Subcutaneous abdominal adipose tissue (tissue), 5 donors: ENCODE measurements around the gene SDC1.

Experiments
- H3K27ac ChIP-seq: one replicate; pipeline ENCODE4 v1.7.0; 2013; ENCODE audit warnings: low read depth, mild to moderate bottlenecking, inconsistent platforms, low read length, moderate library complexity
- H3K27me3 ChIP-seq, 5 donors: one replicate each; pipeline ENCODE4 v1.7.0; 2013; ENCODE audit warnings: low read length in 5 of 5, inconsistent platforms in 1 of 5; ENCODE audit not compliant: control insufficient read depth in 5 of 5, insufficient read depth in 4 of 5
- H3K36me3 ChIP-seq, 5 donors: one replicate each; pipeline ENCODE4 v1.7.0; 2013; ENCODE audit warnings: low read length in 5 of 5; ENCODE audit not compliant: control insufficient read depth in 5 of 5, insufficient read depth in 5 of 5
- H3K4me1 ChIP-seq, 5 donors: one replicate each; pipeline ENCODE4 v1.7.0; 2013; ENCODE audit warnings: low read length in 5 of 5, mild to moderate bottlenecking in 3 of 5, moderate library complexity in 1 of 5; ENCODE audit not compliant: control insufficient read depth in 5 of 5, insufficient read depth in 5 of 5
- H3K4me3 ChIP-seq, 5 donors: one replicate each; pipeline ENCODE4 v1.7.0; 2013; ENCODE audit warnings: low read length in 5 of 5, low read depth in 1 of 5
- H3K9ac ChIP-seq, 5 donors: one replicate each; pipeline ENCODE4 v1.7.0; 2013; ENCODE audit warnings: low read length in 5 of 5, mild to moderate bottlenecking in 4 of 5, moderate library complexity in 3 of 5
- H3K9me3 ChIP-seq, 5 donors: one replicate each; pipeline ENCODE4 v1.7.0; 2013; ENCODE audit warnings: low read length in 5 of 5; ENCODE audit not compliant: control insufficient read depth in 5 of 5
- donor health status: healthy.
- donor health status: healthy.
- donor health status: healthy.
- donor health status: healthy.
- donor health status: healthy.

The SDC1 gene

GRCh38 chr2:20179466-20179754, 45.5 kb downstream of the SDC1 start:
- H3K9me3 ChIP-seq: no peaks in the 10 kb centered on the region
- H3K4me1 ChIP-seq: peaks cover 0 to 3% (median 0%) of the 10 kb centered on the region in 5 donors
- H3K27me3 ChIP-seq: no peaks in the 10 kb centered on the region
- no peak overlapping the region for H3K9ac ChIP-seq
- no peaks in the 10 kb centered on the region for H3K36me3 ChIP-seq
- no peak overlapping the region for H3K4me3 ChIP-seq
- no peak overlapping the region for H3K27ac ChIP-seq

GRCh38 chr2:20178666-20179465, 46.1 kb downstream of the SDC1 start:
- no peak overlapping the region for H3K27ac ChIP-seq
- no peak overlapping the region for H3K4me3 ChIP-seq
- H3K4me1 ChIP-seq: no peaks in the 10 kb centered on the region
- no peaks in the 10 kb centered on the region for H3K36me3 ChIP-seq
- H3K9me3 ChIP-seq: no peaks in the 10 kb centered on the region
- H3K9ac ChIP-seq: no peak overlapping the region
- no peaks in the 10 kb centered on the region for H3K27me3 ChIP-seq

DNA sequence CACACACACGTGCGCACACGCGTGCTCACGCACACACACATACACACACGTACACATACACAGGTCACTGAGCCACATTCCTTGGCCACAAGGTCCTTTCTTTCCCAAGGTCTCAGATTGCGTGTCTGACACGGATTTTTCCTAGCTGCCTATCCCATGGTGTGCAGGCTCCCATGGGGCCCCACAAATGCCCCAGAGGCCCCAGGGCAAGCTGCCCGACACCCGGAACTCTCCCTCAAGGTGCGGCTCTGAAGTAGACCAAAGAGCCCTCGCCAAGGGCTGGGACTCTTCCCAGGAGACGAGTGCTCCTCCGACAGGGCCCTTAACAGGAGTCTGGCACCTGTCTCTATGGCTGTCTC, 46.7 kb downstream of the SDC1 start:
- H3K9me3 ChIP-seq: no peaks in the 10 kb centered on the region
- no peaks in the 10 kb centered on the region for H3K4me1 ChIP-seq
- H3K27ac ChIP-seq: no peak overlapping the region
- H3K36me3 ChIP-seq: no peaks in the 10 kb centered on the region
- H3K4me3 ChIP-seq: no peak overlapping the region
- H3K9ac ChIP-seq: no peak overlapping the region
- no peaks in the 10 kb centered on the region for H3K27me3 ChIP-seq

- H3K27ac ChIP-seq: no peak overlapping the region
- H3K4me1 ChIP-seq: no peaks in the 10 kb centered on the region
Observed at GRCh38 chr2:20177556-20178248, 47.2 kb downstream of the SDC1 start.

DNA sequence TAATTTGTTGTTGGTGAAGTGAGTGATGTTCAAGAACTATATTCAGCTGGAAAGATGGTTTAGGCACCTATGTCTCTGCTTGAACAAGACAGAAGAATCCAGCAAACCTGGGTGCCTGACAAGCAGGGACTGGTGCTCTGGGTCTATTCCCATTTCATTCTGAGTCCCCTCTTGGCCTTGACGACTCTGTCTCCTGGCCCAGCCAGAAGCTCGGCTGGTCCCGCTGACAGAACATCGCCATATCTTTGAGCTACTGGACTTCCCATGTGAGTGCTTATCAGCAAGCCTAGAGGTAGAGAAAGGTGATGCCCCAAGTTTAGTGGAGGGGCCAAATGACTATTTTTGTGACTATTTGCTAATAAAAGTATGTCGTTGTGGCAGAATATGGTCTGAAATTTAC, 48.2 kb downstream of the SDC1 start:
- no peaks in the 10 kb centered on the region for H3K9me3 ChIP-seq
- H3K27ac ChIP-seq: no peak overlapping the region

More at GRCh38 chr2:20177556-20178248, 47.2 kb downstream of the SDC1 start:
- Histone ChIP-seq H3K9me3 (no peaks in the 10 kb centered on the region), H3K4me3 (no peak overlapping the region), H3K27me3 (no peaks in the 10 kb centered on the region), H3K36me3 (no peaks in the 10 kb centered on the region), H3K9ac (no peak overlapping the region)

DNA sequence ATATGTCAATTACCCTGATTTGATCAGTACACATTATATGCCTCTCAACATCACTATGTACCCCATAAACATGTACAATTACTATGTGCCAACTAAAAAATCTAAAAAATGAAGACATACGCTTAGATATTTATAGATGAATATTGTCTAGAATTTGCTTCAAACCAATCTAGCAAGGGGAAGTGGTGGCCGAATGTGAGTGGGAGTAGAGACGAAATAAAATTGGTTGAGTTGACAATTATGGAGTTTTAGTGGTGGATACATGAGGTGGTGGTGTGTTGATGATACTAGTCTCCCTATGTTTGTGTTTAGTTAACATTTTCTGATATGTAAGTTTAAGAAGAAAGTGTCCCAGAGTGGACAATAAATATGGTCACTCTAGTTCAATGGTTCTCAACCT, 49.0 kb downstream of the SDC1 start:
- Histone ChIP-seq H3K4me1 (no peaks in the 10 kb centered on the region), H3K27ac (no peak overlapping the region), H3K4me3 (no peak overlapping the region), H3K9me3 (no peaks in the 10 kb centered on the region), H3K27me3 (no peaks in the 10 kb centered on the region), H3K9ac (no peak overlapping the region), H3K36me3 (no peaks in the 10 kb centered on the region)

More for the DNA sequence above, 48.2 kb downstream of the SDC1 start:
- H3K4me1 ChIP-seq: no peaks in the 10 kb centered on the region
- H3K27me3 ChIP-seq: no peaks in the 10 kb centered on the region
- H3K4me3 ChIP-seq: no peak overlapping the region
- no peak overlapping the region for H3K9ac ChIP-seq
- no peaks in the 10 kb centered on the region for H3K36me3 ChIP-seq

DNA sequence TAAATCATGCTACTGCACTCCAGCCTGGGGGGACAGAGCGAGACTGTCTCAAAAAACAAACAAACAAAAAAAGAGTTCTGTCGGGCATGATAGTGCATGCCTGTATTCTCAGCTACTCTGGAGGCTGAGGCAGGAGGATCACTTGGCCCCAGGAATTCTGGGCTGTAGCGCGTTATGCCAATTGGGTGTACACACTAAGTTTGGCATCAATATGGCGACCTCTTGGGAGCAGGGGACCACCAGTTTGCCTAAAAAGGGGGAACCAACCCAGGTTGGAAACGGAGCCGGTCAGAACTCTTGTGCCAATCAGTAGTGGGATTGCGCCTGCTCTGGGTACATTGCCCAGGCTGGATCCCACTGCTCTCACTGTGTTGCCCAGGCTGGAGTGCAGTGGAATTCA, 49.7 kb downstream of the SDC1 start:
- Histone ChIP-seq H3K36me3 (no peaks in the 10 kb centered on the region), H3K9ac (no peak overlapping the region), H3K27ac (no peak overlapping the region), H3K27me3 (no peaks in the 10 kb centered on the region), H3K9me3 (no peaks in the 10 kb centered on the region), H3K4me3 (no peak overlapping the region), H3K4me1 (no peaks in the 10 kb centered on the region)

DNA sequence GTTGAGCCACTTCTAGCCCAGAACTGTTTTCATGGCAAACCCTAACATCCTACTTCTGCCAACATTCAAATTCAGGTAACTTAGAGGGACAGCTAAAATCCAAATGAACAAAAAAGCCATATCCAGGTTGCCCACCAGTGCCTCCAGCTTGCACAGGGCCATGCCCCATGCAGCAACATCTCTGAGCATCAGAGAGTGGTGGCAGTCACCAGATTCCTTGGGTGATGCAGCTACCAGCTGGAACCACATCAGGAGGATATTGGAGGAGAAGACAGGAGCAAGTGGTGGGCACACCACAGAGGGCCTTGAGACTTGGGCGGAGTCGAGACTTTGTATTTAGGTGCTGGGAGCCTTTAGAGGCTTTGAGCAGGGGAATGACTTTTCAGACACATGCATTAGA, 50.5 kb downstream of the SDC1 start:
- H3K9ac ChIP-seq: no peak overlapping the region
- no peaks in the 10 kb centered on the region for H3K36me3 ChIP-seq
- H3K4me3 ChIP-seq: no peak overlapping the region
- H3K27ac ChIP-seq: no peak overlapping the region
- no peaks in the 10 kb centered on the region for H3K9me3 ChIP-seq
- H3K27me3 ChIP-seq: no peaks in the 10 kb centered on the region
- no peaks in the 10 kb centered on the region for H3K4me1 ChIP-seq

GRCh38 chr2:20173496-20174402, 51.2 kb downstream of the SDC1 start:
- peaks cover 0 to 6% (median 3%) of the 10 kb centered on the region in 5 donors for H3K27me3 ChIP-seq
- no peaks in the 10 kb centered on the region for H3K36me3 ChIP-seq
- H3K9me3 ChIP-seq: no peaks in the 10 kb centered on the region
- no peak overlapping the region for H3K4me3 ChIP-seq
- H3K27ac ChIP-seq: no peak overlapping the region
- H3K9ac ChIP-seq: no peak overlapping the region
- no peaks in the 10 kb centered on the region for H3K4me1 ChIP-seq

DNA sequence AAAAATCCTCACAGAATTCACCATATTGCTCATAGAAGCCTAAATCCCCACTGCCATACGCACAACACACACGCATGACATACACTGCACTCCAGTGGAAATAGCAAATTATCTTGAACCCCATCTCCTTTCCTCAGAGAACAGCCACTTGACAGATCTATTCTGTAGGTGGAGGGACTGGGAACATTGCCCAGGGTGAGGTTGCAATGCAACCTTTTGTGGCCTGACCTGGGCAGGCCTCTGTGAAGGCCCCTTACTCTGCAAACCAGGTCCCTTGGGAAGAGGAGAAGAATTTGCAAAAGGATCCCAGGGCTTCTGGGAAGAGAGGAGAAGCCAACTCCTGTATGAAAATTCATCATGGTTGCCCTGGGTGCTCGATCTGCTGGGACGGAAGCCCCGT, 51.9 kb downstream of the SDC1 start:
- H3K4me3 ChIP-seq: no peak overlapping the region
- no peaks in the 10 kb centered on the region for H3K9me3 ChIP-seq
- no peaks in the 10 kb centered on the region for H3K4me1 ChIP-seq
- peaks cover 0 to 8% (median 4%) of the 10 kb centered on the region in 5 donors for H3K27me3 ChIP-seq
- H3K9ac ChIP-seq: no peak overlapping the region
- H3K27ac ChIP-seq: no peak overlapping the region
- no peaks in the 10 kb centered on the region for H3K36me3 ChIP-seq
